ENCODE results near the gene SLC29A1.
A peak's percentile ranks its signal among the peaks of the same experiment; 100 is the strongest.
"Not testable (repeated sequence)": the region's sequence is repeated elsewhere in the genome, so short reads cannot be mapped to it uniquely, and the experiment has no call there.

Gene SLC29A1
- total RNA-seq, result 7.0 to 76.2 reads per million in 2 experiments

- DNase-seq (ENCODE audit: low read depth), result peak; percentile 78
Observed at GRCh38 chr6:44223319-44224028, at the start of gene SLC29A1. SLC29A1 (plus strand) TSS chr6:44223595; CDS start chr6:44227314, 3,719 bp downstream.

- no peak for DNase-seq (ENCODE audit: low read depth)
Observed at GRCh38 chr6:44176130-44176761, 47.1 kb upstream of the SLC29A1 start.

- DNase-seq (ENCODE audit: low read depth), result no peak
Observed at GRCh38 chr6:44176762-44177509, 46.5 kb upstream of the SLC29A1 start.

- DNase-seq (ENCODE audit: low read depth), result no peak
Observed at GRCh38 chr6:44177691-44178423, 45.5 kb upstream of the SLC29A1 start.

- no peak for DNase-seq (ENCODE audit: low read depth)
Observed at GRCh38 chr6:44178424-44179071, 44.8 kb upstream of the SLC29A1 start.

- DNase-seq (ENCODE audit: low read depth), result no peak
Observed at GRCh38 chr6:44179072-44179536, 44.3 kb upstream of the SLC29A1 start.

GRCh38 chr6:44179648-44180047, 43.7 kb upstream of the SLC29A1 start:
- DNase-seq (ENCODE audit: low read depth), result no peak

- no peak for DNase-seq (ENCODE audit: low read depth)
Observed at GRCh38 chr6:44180406-44180805, 43.0 kb upstream of the SLC29A1 start.

GRCh38 chr6:44180886-44181285, 42.5 kb upstream of the SLC29A1 start:
- DNase-seq (ENCODE audit: low read depth), result no peak

GRCh38 chr6:44181784-44182183, 41.6 kb upstream of the SLC29A1 start:
- not testable (repeated sequence) for DNase-seq (ENCODE audit: low read depth)

GRCh38 chr6:44182911-44183390, 40.4 kb upstream of the SLC29A1 start:
- no peak for DNase-seq (ENCODE audit: low read depth)

- DNase-seq (ENCODE audit: low read depth), result no peak
Observed at GRCh38 chr6:44183783-44184182, 39.6 kb upstream of the SLC29A1 start.

- not testable (repeated sequence) for DNase-seq (ENCODE audit: low read depth)
Observed at GRCh38 chr6:44185356-44185755, 38.0 kb upstream of the SLC29A1 start.

GRCh38 chr6:44185953-44186634, 37.3 kb upstream of the SLC29A1 start:
- no peak for DNase-seq (ENCODE audit: low read depth)

- no peak for DNase-seq (ENCODE audit: low read depth)
Observed at GRCh38 chr6:44186635-44187025, 36.8 kb upstream of the SLC29A1 start.

- DNase-seq (ENCODE audit: low read depth), result no peak
Observed at GRCh38 chr6:44188819-44189218, 34.6 kb upstream of the SLC29A1 start.

- no peak for DNase-seq (ENCODE audit: low read depth)
Observed at GRCh38 chr6:44189257-44189656, 34.1 kb upstream of the SLC29A1 start.

GRCh38 chr6:44190715-44191114, 32.7 kb upstream of the SLC29A1 start:
- no peak for DNase-seq (ENCODE audit: low read depth)

GRCh38 chr6:44192428-44193041, 30.9 kb upstream of the SLC29A1 start:
- DNase-seq (ENCODE audit: low read depth), result no peak

- no peak for DNase-seq (ENCODE audit: low read depth)
Observed at GRCh38 chr6:44193307-44193910, 30.0 kb upstream of the SLC29A1 start.
